H9 (cell line): ENCODE results near the gene DBF4. TPM values are rescaled to one million over a fixed set of nuclear protein-coding genes. Genes with fewer than 3 reads are reported as not detected.

Experiments used
- DNase-seq: peaks from one replicate; pipeline ENCODE4 v3.0.0-alpha.2; 2017
- H2AFZ ChIP-seq: one replicate; pipeline ENCODE4 v1.6.1; 2013; ENCODE audit warnings: mild to moderate bottlenecking, low read length, control low read depth, moderate library complexity
- H2AK5ac ChIP-seq: 2 replicates; pipeline ENCODE4 v1.6.1; 2013; ENCODE audit warnings: low read length, control low read depth, mixed read lengths; ENCODE audit not compliant: insufficient read length
- H2BK120ac ChIP-seq: one replicate; pipeline ENCODE4 v1.6.1; 2013; ENCODE audit warnings: low read depth, mild to moderate bottlenecking, low read length, control low read depth, inconsistent platforms; ENCODE audit not compliant: poor library complexity, severe bottlenecking
- H2BK12ac ChIP-seq: 2 replicates; pipeline ENCODE4 v1.6.1; 2013; ENCODE audit warnings: low read length, control low read depth, mixed read lengths, low read depth; ENCODE audit not compliant: insufficient read length
- H2BK15ac ChIP-seq: 2 replicates; pipeline ENCODE4 v1.6.1; 2013; ENCODE audit warnings: low read depth, low read length, control low read depth
- H2BK20ac ChIP-seq: one replicate; pipeline ENCODE4 v1.6.1; 2013; ENCODE audit warnings: low read depth, mild to moderate bottlenecking, low read length, control low read depth, inconsistent platforms; ENCODE audit not compliant: poor library complexity, severe bottlenecking
- H2BK5ac ChIP-seq: 2 replicates; pipeline ENCODE4 v1.6.1; 2013; ENCODE audit warnings: low read length, control low read depth, mixed read lengths; ENCODE audit not compliant: insufficient read length
- H3K14ac ChIP-seq: 2 replicates; pipeline ENCODE4 v1.6.1; 2013; ENCODE audit warnings: low read length, control low read depth; ENCODE audit not compliant: insufficient read depth
- H3K18ac ChIP-seq: 2 replicates; pipeline ENCODE4 v1.6.1; 2013; ENCODE audit warnings: low read depth, mild to moderate bottlenecking, mixed read lengths, low read length, control low read depth; ENCODE audit not compliant: insufficient read length
- H3K23ac ChIP-seq: 2 replicates; pipeline ENCODE4 v1.6.1; 2013; ENCODE audit warnings: low read length, control low read depth, mixed read lengths, low read depth; ENCODE audit not compliant: insufficient read length
- H3K23me2 ChIP-seq: 2 replicates; pipeline ENCODE4 v1.6.1; 2013; ENCODE audit warnings: low read depth, mild to moderate bottlenecking, mixed read lengths, low read length, control low read depth; ENCODE audit not compliant: insufficient read length, poor library complexity, severe bottlenecking
- H3K27ac ChIP-seq: 2 replicates; pipeline ENCODE4 v1.5.1; 2013; ENCODE audit warnings: low read length, control low read depth, mixed read lengths, low read depth; ENCODE audit not compliant: insufficient read length
- H3K27me3 ChIP-seq: 2 replicates; pipeline ENCODE4 v1.6.1; 2013; ENCODE audit warnings: low read length, control low read depth, inconsistent platforms; ENCODE audit not compliant: insufficient read depth
- H3K4ac ChIP-seq: 2 replicates; pipeline ENCODE4 v1.6.1; 2013; ENCODE audit warnings: low read depth, mild to moderate bottlenecking, control low read depth, inconsistent platforms, low read length, moderate library complexity
- H3K4me1 ChIP-seq: 2 replicates; pipeline ENCODE4 v1.6.1; 2013; ENCODE audit warnings: low read length, control low read depth, inconsistent platforms; ENCODE audit not compliant: insufficient read depth
- H3K4me2 ChIP-seq: 2 replicates; pipeline ENCODE4 v1.6.1; 2013; ENCODE audit warnings: low read length, control low read depth, mixed read lengths; ENCODE audit not compliant: insufficient read length, insufficient read depth
- H3K56ac ChIP-seq: 2 replicates; pipeline ENCODE4 v1.6.1; 2013; ENCODE audit warnings: low read depth, mild to moderate bottlenecking, mixed read lengths, low read length, control low read depth; ENCODE audit not compliant: insufficient read length
- H3K79me1 ChIP-seq: 2 replicates; pipeline ENCODE4 v1.6.1; 2013; ENCODE audit warnings: low read depth, mild to moderate bottlenecking, moderate library complexity, low read length, control low read depth, inconsistent platforms; ENCODE audit not compliant: insufficient read depth, poor library complexity, severe bottlenecking
- H3K79me2 ChIP-seq: 2 replicates; pipeline ENCODE4 v1.6.1; 2013; ENCODE audit warnings: low read length, control low read depth, inconsistent platforms; ENCODE audit not compliant: insufficient read depth
- H3K9ac ChIP-seq: 2 replicates; pipeline ENCODE4 v1.6.1; 2013; ENCODE audit warnings: low read length, control low read depth, mixed read lengths; ENCODE audit not compliant: insufficient read length; ENCODE audit errors: extremely low read depth
- H3K9me3 ChIP-seq: one replicate; pipeline ENCODE4 v1.6.1; 2013; ENCODE audit warnings: low read depth, low read length, inconsistent platforms; ENCODE audit not compliant: control insufficient read depth
- H3T11ph ChIP-seq: one replicate; pipeline ENCODE4 v1.6.1; 2013; ENCODE audit warnings: mild to moderate bottlenecking, low read length, control low read depth, inconsistent platforms
- H4K20me1 ChIP-seq: one replicate; pipeline ENCODE4 v1.6.1; 2013; ENCODE audit not compliant: control insufficient read depth, insufficient read length, insufficient read depth
- H4K5ac ChIP-seq: 2 replicates; pipeline ENCODE4 v1.6.1; 2013; ENCODE audit warnings: low read depth, mild to moderate bottlenecking, mixed read lengths, low read length, control low read depth; ENCODE audit not compliant: insufficient read length
- H4K8ac ChIP-seq: replicated peaks from 2 replicates; pipeline ENCODE4 v1.6.1; 2013; ENCODE audit warnings: low read length, control low read depth, mixed read lengths, low read depth; ENCODE audit not compliant: insufficient read length
- H4K91ac ChIP-seq: 2 replicates; pipeline ENCODE4 v1.6.1; 2013; ENCODE audit warnings: low read depth, mild to moderate bottlenecking, moderate library complexity, mixed read lengths, low read length, control low read depth; ENCODE audit not compliant: insufficient read length
- H3K27ac Mint-ChIP-seq, 3 experiments: 2 replicates in 2 of 3; 3 replicates in 1 of 3; pipeline ENCODE4 v1.8.0; 2020 to 2021; ENCODE audit warnings: mixed read lengths in 3 of 3, mild to moderate bottlenecking in 1 of 3, moderate library complexity in 1 of 3
- H3K27me3 Mint-ChIP-seq: 2 replicates; pipeline ENCODE4 v1.8.0; 2021; ENCODE audit warnings: low read depth, mild to moderate bottlenecking, moderate library complexity, mixed read lengths
- H3K36me3 Mint-ChIP-seq, 3 experiments: 2 replicates in 2 of 3; 3 replicates in 1 of 3; pipeline ENCODE4 v1.8.0; 2020 to 2021; ENCODE audit warnings: low read depth in 3 of 3, mixed read lengths in 3 of 3; ENCODE audit not compliant: insufficient read depth in 1 of 3
- H3K4me1 Mint-ChIP-seq, 2 experiments: 2 replicates each; pipeline ENCODE4 v1.8.0; 2020; ENCODE audit warnings: mixed read lengths in 2 of 2
- H3K4me3 Mint-ChIP-seq, 2 experiments: 2 replicates in 1 of 2; 3 replicates in 1 of 2; pipeline ENCODE4 v1.8.0; 2020 to 2021; ENCODE audit warnings: mild to moderate bottlenecking in 2 of 2, mixed read lengths in 2 of 2, moderate library complexity in 1 of 2
- H3K9me3 Mint-ChIP-seq, 2 experiments: 2 replicates in 1 of 2; 3 replicates in 1 of 2; pipeline ENCODE4 v1.8.0; 2020; ENCODE audit warnings: mild to moderate bottlenecking in 2 of 2, mixed read lengths in 2 of 2, moderate library complexity in 1 of 2
- WGBS: extraction: QIAGEN DNeasy Blood & Tissue Kit; methylation state at CpG from one replicate; pipeline ENCODE4 v1.1.7; 2013; ENCODE audit warnings: missing lambda C conversion rate, low lambda C conversion rate, mixed read lengths; ENCODE audit not compliant: insufficient read length; ENCODE audit errors: extremely low coverage; 5-methylcytosine and 5-hydroxymethylcytosine counted together
- total RNA-seq: library from RNA; stranded (reverse); gene quantifications from 2 replicates; pipeline ENCODE4 v1.2.1, GENCODE V29; 2021
- TF ChIP-seq, protein P1 (sequence below): fragments of 200-600 bp; sonication (generic); conservative IDR thresholded peaks from 3 replicates; pipeline ENCODE4 v1.8.0; 2021; ENCODE audit warnings: antibody characterized with exemption, mild to moderate bottlenecking

The DBF4 gene
- total RNA-seq, 1 experiment from 2014 or later = 75.9 TPM

DNA sequence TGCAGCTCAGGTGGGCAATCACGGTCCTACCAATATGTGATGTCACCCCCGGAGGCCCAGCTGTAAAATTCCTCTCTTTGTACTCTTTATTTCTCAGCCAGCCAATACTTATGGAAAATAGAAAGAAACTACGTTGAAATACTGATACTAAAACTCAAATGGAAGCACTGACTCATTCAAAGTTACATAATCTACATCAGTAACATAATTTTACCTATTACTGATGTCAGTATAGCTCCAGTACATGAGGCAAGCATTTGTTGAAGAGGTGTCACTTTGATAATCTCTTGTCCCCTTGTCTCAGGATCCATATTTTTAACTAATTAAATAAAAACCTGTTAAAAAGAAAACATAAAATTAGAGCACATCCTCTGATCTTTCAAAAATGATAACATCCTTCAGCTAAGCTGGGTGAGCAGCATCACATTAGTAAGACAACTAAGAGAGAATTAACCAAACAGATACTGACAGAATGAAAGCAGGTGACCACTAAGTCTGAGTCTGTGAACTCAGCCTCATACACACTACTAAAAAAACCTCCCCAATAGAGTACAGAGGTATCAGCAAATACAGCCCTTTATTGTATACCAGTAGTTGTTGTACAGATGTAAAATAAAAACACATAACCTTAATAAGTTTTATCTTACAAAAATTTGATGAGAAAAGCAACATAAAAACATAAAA is 17.7 kb upstream of the DBF4 start:
- Histone ChIP-seq H3K56ac (no peak overlapping the region), H2AK5ac (no peak overlapping the region), H2BK12ac (no peak overlapping the region), H3K27me3 (no peaks in the 10 kb centered on the region), H3T11ph (no peak overlapping the region), H3K4ac (no peak overlapping the region), H3K4me2 (no peak overlapping the region), H2BK5ac (no peak overlapping the region), H3K9me3 (no peaks in the 10 kb centered on the region), H3K18ac (no peak overlapping the region), H3K23me2 (no peaks in the 10 kb centered on the region), H4K20me1 (no peaks in the 10 kb centered on the region), H4K8ac (no peak overlapping the region), H3K79me2 (no peaks in the 10 kb centered on the region), H2BK15ac (no peak overlapping the region), H3K14ac (no peak overlapping the region), H2BK20ac (no peak overlapping the region), H3K23ac (no peak overlapping the region), H3K9ac (no peak overlapping the region), H3K79me1 (no peaks in the 10 kb centered on the region), H4K91ac (no peak overlapping the region), H2BK120ac (no peak overlapping the region), H3K27ac (no peak overlapping the region), H4K5ac (no peak overlapping the region), H3K4me1 (no peaks in the 10 kb centered on the region; the same call in 1 of the 2 replicates), H2AFZ (no peak overlapping the region)
- Mint-ChIP-seq H3K4me1 (peaks cover 4 to 6% of the 10 kb centered on the region in 2 experiments), H3K4me3 (no peak overlapping the region), H3K27me3 (no peaks in the 10 kb centered on the region; the same call in 1 of the 2 replicates), H3K36me3 (peaks cover 27 to 44% (median 36%) of the 10 kb centered on the region in 3 experiments), H3K9me3 (peaks cover under 1 to 3% of the 10 kb centered on the region in 2 experiments; a peak in 3 of 5 replicates), H3K27ac (peak overlapping the region in 2 of 3 experiments; percentile 48 to 89; a peak in 3 of 7 replicates)
- WGBS = no CpG with 5 or more reads among the region's 3 CpGs
- DNase-seq = no peak
- TF ChIP-seq, protein P1, sequence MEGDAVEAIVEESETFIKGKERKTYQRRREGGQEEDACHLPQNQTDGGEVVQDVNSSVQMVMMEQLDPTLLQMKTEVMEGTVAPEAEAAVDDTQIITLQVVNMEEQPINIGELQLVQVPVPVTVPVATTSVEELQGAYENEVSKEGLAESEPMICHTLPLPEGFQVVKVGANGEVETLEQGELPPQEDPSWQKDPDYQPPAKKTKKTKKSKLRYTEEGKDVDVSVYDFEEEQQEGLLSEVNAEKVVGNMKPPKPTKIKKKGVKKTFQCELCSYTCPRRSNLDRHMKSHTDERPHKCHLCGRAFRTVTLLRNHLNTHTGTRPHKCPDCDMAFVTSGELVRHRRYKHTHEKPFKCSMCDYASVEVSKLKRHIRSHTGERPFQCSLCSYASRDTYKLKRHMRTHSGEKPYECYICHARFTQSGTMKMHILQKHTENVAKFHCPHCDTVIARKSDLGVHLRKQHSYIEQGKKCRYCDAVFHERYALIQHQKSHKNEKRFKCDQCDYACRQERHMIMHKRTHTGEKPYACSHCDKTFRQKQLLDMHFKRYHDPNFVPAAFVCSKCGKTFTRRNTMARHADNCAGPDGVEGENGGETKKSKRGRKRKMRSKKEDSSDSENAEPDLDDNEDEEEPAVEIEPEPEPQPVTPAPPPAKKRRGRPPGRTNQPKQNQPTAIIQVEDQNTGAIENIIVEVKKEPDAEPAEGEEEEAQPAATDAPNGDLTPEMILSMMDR = no peak
